Choroid plexus epithelial cell (primary cell): ENCODE results near the gene SRSF12.
"Not testable (repeated sequence)": the region's sequence is repeated elsewhere in the genome, so short reads cannot be mapped to it uniquely, and the experiment has no call there.

Experiments used
- DNase-seq: peaks from one replicate; pipeline ENCODE4 v3.0.0-alpha.2; 2010; ENCODE audit warnings: low read depth
- H3K4me3 ChIP-seq: 2 replicates; pipeline ENCODE4 v1.5.1; 2011; ENCODE audit warnings: low read depth, mild to moderate bottlenecking, control low read depth, low read length, moderate library complexity
- TF ChIP-seq, protein P1 (sequence below): conservative IDR thresholded peaks from 2 replicates; pipeline ENCODE4 v1.5.1; 2011; ENCODE audit warnings: low read depth, mild to moderate bottlenecking, control low read depth, inconsistent platforms, low read length, moderate library complexity

Gene SRSF12

DNA sequence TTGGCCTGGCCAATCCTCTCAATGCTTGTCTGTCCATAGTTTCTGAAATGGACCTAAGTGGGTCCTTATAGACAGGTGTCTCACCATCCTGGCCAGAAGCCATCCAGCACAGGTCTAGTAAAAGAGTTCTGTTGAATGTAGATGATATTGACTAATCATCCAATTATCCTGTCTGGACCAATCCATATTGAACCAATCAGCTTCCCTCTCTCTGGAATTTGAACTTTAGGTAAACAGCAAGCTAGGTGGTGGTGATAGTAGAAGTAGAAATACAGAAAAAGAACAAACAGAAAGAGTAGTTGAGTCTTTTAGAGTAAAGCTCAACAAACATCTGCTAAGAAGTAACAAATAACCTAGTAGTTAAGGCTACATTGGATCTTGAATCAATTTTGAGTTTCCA, 46.8 kb downstream of the SRSF12 start:
- DNase-seq = no peak
- TF ChIP-seq, protein P1, sequence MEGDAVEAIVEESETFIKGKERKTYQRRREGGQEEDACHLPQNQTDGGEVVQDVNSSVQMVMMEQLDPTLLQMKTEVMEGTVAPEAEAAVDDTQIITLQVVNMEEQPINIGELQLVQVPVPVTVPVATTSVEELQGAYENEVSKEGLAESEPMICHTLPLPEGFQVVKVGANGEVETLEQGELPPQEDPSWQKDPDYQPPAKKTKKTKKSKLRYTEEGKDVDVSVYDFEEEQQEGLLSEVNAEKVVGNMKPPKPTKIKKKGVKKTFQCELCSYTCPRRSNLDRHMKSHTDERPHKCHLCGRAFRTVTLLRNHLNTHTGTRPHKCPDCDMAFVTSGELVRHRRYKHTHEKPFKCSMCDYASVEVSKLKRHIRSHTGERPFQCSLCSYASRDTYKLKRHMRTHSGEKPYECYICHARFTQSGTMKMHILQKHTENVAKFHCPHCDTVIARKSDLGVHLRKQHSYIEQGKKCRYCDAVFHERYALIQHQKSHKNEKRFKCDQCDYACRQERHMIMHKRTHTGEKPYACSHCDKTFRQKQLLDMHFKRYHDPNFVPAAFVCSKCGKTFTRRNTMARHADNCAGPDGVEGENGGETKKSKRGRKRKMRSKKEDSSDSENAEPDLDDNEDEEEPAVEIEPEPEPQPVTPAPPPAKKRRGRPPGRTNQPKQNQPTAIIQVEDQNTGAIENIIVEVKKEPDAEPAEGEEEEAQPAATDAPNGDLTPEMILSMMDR = no peak
- H3K4me3 ChIP-seq = no peak overlapping the region

DNA sequence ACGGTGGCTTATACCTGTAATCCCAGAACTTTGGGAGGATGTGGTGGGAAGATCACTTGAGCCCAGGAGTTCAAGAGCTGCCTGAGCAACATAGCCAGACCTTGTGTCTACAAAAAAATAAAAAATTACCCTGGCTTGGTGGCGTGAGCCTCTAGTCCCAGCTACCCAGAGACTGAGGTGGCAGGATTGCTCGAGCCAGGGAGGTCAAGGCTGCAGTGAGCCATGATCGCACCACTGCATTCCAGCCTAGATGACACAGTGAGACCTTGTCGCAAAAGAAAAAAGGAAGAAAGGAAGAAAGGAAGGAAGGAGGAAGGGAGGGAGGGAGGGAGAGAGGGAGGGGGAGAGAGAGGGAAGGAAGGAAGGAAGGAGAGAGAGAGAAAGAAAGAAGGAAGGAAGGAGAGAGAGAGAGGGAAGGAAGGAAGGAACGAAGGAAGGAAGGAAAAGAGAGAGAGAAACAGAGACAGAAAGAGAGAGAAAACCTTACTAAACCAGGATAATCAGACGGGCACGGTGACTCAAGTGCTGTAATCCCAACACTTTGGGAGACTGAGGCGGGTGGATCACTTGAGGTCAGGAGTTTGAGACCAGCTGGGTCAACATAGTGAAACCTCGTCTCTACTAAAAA, 48.2 kb downstream of the SRSF12 start:
- H3K4me3 ChIP-seq = no peak overlapping the region
- no peak for DNase-seq
- TF ChIP-seq, protein P1 = no peak

DNA sequence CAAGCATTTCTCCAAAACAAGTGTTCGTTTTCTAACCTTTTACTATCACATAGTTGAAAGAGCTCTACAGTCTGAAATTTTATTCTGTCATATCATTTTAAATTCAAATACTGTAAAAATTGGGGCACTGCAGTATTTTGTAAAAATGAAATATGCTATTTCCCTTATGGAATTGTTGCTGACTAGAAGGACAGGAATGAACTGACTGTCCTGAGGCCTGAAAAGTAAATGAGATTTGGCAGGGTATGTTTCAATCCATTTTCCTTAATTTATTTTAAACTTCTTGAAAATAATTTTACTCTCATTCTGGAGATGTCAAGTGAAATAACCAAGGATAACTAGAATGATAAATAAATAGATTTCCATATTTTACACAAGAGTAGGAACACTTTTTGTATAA, 49.2 kb downstream of the SRSF12 start:
- TF ChIP-seq, protein P1 = no peak

DNA sequence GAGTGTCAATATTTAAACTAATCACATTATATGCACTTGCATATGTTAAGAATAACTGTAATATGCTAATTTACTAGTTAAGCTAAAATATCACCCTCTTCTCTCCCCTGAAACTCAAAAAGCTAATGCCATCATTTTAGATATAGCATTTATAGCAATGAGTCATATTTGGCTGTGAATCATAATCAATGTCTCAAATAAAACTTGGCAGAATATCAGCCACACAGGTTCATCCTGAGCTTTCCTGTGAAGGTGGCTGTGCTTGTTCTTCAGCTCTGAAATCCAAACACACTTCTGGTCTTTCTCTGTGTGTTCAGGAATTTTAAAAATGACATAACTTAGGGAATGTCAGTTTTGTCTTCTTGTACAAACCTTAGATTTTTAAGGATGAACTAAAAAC, 50.1 kb downstream of the SRSF12 start:
- TF ChIP-seq, protein P1 = no peak
- H3K4me3 ChIP-seq = no peak overlapping the region
- DNase-seq = no peak

More for the DNA sequence above, 49.2 kb downstream of the SRSF12 start:
- no peak for DNase-seq
- H3K4me3 ChIP-seq = no peak overlapping the region

DNA sequence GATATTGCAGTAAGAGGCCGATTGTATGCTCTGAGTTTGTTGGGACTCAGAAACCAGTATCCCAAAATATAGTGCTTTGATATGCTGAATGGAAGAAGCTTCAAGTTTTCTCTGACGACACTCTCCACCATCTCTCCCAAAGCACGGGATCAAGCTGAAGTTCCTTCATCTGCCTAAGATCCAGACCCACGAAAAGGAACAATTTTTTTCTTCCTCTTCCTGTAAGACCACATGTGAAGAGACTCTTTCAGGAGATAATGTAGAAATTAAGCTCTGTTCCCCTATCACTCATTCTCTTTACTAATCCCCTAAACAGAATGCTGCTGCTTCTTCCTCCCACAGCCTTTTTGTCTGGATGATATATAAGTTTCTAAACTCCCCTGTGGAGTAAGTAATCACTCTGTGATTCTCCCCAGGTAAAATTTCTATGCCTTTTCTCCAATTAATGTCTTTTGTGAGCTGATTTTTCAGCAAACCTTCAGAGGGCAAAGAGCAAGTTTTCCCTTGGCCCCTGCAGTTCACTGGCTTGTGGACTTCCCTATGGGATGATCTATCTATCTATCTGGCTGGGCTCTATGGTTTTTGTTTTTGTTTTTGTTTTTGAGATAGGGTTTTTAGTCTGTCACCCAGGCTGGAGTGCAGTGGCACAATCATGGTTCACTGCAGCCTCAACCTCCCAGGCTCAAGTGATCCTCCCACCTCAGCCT, 50.8 kb downstream of the SRSF12 start:
- TF ChIP-seq, protein P1 = no peak
- DNase-seq = no peak
- no peak overlapping the region for H3K4me3 ChIP-seq

DNA sequence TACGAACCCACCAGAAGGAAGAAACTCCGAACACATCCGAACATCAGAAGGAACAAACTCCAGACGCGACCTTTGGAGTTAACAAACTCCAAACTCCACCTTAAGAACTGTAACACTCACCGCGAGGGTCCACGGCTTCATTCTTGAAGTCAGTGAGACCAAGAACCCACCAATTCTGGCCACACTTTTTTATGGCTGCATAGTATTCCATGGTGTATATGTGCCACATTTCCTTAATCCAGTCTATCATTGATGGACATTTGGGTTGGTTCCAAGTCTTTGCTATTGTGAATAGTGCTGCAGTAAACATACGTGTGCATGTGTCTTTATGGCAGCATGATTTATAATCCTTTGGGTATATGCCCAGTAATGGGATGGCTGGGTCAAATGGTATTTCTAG, 51.8 kb downstream of the SRSF12 start:
- DNase-seq = not testable (repeated sequence)

DNA sequence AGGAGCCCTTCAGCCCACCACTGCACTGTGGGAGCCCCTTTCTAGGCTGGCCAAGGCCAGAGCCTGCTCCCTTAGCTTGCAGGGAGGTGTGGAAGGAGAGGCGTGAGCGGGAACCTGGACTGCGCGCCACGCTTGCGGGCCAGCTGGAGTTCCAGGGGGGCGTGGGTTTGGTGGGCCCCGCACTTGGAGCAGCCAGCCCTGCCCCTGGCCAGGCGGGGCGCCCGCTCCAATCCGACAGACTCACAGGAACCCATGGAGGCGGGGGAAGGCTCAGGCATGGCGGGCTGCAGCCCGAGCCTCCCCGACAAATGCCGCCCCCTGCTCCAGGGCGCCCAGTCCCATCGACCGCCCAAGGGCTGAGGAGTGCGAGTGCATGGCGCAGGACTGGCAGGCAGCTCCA, 52.9 kb downstream of the SRSF12 start:
- DNase-seq, H3K4me3 ChIP-seq: not testable (repeated sequence)

More for the DNA sequence above, 51.8 kb downstream of the SRSF12 start:
- not testable (repeated sequence) for H3K4me3 ChIP-seq

DNA sequence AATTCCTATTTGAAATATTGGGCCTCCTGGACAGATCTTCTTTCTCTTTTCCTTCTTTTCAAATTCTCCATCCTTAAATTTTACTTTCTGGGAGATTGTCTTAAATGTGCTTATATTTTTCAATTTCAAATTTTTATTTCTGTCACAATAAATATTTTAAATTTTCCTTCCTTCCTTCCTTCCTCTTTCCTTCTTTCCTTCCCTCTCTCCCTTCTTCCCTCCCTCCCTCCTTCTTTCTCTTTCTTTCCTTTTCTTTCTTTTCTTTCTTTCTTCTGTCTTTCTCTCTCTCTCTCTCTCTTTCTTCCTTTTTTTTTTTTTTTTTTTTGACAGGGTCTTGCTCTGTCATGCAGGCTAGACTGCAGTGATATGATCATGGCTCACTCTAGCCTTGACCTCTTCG, 54.0 kb downstream of the SRSF12 start:
- DNase-seq = no peak
- TF ChIP-seq, protein P1 = no peak
- no peak overlapping the region for H3K4me3 ChIP-seq
